Measurements from ENCODE around the gene CARMIL1. TPM values are rescaled to one million over a fixed set of nuclear protein-coding genes. Genes with fewer than 3 reads are reported as not detected.

The CARMIL1 gene
- total and polyA plus RNA-seq, 2 of the 8 experiments (the other 6 are each of a cell fraction or from before 2014, with no cell fraction given): 20.3 to 40.4 TPM

DNA sequence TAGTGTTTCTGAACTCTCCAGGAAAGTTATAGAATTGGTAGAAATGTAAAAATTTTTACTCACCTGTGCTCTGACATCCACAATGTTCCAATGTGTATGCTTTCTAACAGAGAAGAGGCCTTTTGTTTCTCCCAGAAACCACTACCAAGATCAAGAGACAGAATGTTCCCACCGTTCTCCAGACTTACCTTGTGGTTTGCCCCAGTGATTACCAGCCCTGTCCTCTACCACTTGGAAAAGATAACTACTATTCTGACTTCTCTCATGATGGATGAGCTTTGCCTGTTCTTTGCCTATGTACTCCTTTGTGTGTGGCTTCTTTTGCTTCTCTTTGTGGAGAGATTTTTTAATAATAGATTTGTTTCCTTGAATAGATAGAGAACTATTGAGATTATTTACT is 199.8 kb downstream of the CARMIL1 start (continued):
- TF ChIP-seq, protein P1, sequence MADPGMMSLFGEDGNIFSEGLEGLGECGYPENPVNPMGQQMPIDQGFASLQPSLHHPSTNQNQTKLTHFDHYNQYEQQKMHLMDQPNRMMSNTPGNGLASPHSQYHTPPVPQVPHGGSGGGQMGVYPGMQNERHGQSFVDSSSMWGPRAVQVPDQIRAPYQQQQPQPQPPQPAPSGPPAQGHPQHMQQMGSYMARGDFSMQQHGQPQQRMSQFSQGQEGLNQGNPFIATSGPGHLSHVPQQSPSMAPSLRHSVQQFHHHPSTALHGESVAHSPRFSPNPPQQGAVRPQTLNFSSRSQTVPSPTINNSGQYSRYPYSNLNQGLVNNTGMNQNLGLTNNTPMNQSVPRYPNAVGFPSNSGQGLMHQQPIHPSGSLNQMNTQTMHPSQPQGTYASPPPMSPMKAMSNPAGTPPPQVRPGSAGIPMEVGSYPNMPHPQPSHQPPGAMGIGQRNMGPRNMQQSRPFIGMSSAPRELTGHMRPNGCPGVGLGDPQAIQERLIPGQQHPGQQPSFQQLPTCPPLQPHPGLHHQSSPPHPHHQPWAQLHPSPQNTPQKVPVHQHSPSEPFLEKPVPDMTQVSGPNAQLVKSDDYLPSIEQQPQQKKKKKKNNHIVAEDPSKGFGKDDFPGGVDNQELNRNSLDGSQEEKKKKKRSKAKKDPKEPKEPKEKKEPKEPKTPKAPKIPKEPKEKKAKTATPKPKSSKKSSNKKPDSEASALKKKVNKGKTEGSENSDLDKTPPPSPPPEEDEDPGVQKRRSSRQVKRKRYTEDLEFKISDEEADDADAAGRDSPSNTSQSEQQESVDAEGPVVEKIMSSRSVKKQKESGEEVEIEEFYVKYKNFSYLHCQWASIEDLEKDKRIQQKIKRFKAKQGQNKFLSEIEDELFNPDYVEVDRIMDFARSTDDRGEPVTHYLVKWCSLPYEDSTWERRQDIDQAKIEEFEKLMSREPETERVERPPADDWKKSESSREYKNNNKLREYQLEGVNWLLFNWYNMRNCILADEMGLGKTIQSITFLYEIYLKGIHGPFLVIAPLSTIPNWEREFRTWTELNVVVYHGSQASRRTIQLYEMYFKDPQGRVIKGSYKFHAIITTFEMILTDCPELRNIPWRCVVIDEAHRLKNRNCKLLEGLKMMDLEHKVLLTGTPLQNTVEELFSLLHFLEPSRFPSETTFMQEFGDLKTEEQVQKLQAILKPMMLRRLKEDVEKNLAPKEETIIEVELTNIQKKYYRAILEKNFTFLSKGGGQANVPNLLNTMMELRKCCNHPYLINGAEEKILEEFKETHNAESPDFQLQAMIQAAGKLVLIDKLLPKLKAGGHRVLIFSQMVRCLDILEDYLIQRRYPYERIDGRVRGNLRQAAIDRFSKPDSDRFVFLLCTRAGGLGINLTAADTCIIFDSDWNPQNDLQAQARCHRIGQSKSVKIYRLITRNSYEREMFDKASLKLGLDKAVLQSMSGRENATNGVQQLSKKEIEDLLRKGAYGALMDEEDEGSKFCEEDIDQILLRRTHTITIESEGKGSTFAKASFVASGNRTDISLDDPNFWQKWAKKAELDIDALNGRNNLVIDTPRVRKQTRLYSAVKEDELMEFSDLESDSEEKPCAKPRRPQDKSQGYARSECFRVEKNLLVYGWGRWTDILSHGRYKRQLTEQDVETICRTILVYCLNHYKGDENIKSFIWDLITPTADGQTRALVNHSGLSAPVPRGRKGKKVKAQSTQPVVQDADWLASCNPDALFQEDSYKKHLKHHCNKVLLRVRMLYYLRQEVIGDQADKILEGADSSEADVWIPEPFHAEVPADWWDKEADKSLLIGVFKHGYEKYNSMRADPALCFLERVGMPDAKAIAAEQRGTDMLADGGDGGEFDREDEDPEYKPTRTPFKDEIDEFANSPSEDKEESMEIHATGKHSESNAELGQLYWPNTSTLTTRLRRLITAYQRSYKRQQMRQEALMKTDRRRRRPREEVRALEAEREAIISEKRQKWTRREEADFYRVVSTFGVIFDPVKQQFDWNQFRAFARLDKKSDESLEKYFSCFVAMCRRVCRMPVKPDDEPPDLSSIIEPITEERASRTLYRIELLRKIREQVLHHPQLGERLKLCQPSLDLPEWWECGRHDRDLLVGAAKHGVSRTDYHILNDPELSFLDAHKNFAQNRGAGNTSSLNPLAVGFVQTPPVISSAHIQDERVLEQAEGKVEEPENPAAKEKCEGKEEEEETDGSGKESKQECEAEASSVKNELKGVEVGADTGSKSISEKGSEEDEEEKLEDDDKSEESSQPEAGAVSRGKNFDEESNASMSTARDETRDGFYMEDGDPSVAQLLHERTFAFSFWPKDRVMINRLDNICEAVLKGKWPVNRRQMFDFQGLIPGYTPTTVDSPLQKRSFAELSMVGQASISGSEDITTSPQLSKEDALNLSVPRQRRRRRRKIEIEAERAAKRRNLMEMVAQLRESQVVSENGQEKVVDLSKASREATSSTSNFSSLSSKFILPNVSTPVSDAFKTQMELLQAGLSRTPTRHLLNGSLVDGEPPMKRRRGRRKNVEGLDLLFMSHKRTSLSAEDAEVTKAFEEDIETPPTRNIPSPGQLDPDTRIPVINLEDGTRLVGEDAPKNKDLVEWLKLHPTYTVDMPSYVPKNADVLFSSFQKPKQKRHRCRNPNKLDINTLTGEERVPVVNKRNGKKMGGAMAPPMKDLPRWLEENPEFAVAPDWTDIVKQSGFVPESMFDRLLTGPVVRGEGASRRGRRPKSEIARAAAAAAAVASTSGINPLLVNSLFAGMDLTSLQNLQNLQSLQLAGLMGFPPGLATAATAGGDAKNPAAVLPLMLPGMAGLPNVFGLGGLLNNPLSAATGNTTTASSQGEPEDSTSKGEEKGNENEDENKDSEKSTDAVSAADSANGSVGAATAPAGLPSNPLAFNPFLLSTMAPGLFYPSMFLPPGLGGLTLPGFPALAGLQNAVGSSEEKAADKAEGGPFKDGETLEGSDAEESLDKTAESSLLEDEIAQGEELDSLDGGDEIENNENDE (IDR thresholded peaks at IDR 0.05; ENCODE audit: insufficient replicate concordance, low read length): no peak
- no peak for TF ChIP-seq TEAD4 (IDR thresholded peaks at IDR 0.05; ENCODE audit: low read depth, low read length)
- no peak for TF ChIP-seq TAF7 (optimal IDR thresholded peaks at IDR 0.05; ENCODE audit: borderline replicate concordance, low read depth, low read length)
- no peak for TF ChIP-seq GTF2F1 (IDR thresholded peaks at IDR 0.05; ENCODE audit: borderline replicate concordance, low read depth, low read length)
- no peak for TF ChIP-seq FOSL1 (IDR thresholded peaks at IDR 0.05; ENCODE audit: insufficient read depth, low read depth, low read length)
- TF ChIP-seq CBX5 (IDR thresholded peaks at IDR 0.05; ENCODE audit: low read depth, low read length): no peak
- no peak for TF ChIP-seq BCL11A (IDR thresholded peaks at IDR 0.05; ENCODE audit: low read depth in 2 of 2, low read length in 2 of 2)
- TF ChIP-seq BRCA1 (IDR thresholded peaks at IDR 0.05; ENCODE audit: low read depth, low read length): no peak

Measured in H1 (cell line).